NCI-H1417 (cell line): ENCODE measurements around the gene LUC7L.
"Not testable (repeated sequence)": the region's sequence is repeated elsewhere in the genome, so short reads cannot be mapped to it uniquely, and the experiment has no call there.

Experiments used
- DNase-seq, 3 experiments: peaks; one replicate each; lab custom pipeline; 2025; lab: John Stamatoyannopoulos, UW

The LUC7L gene

DNA sequence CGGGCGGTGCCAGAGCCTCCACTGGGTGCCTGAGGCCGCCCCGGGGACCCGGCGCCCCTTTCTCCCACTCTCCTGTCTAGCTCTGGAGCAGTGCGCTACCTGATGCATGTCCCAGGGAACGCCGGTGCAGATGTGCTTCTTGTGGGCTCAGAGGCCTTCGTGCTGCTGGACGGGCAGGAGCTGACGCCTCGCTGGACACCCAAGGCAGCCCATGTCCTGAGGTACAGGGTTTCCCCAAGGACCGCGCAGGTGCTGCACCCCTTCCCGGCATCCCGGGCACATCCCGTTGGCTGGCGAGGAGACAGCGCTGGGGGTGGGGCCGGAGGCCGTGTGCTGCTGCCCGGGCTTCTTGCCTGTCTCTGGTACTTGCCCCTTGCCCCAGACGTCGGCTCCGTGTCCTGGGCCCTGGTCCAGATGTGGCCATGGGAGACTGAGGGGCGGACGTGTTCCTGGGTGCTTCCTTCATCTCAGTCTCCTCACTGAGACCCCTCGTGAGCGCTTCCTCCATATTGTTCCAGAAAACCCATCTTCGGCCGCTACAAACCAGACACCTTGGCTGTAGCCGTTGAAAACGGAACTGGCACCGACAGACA, 34.0 kb upstream of the LUC7L start:
- no peak for DNase-seq

DNA sequence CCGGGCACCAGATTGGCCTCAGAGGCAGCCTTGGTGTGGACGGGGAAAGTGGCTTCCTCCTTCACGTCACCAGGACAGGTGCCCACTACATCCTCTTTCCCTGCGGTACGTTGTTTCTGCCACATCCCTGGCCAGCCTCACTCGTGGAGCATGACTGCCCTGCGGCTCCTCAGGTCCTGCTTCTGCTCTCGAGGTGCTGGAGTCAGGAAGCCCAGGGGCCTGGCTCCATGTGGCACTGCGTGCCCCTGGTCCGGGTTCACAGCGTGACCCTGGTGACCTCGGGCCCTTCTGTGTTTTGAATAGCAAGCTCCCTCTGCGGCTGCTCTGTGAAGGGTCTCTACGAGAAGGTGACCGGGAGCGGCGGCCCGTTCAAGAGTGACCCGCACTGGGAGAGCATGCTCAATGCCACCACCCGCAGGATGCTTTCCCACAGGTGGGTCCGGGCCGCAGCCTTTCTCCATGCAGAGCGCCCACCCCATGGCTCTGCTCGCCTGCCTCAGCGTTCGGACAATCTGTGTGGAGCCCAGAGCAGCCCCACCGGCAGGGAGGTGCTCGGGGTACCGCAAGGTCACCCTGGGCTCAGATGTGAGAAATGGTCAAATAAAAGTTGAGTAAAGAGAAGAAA, 33.0 kb upstream of the LUC7L start:
- no peak for DNase-seq

DNA sequence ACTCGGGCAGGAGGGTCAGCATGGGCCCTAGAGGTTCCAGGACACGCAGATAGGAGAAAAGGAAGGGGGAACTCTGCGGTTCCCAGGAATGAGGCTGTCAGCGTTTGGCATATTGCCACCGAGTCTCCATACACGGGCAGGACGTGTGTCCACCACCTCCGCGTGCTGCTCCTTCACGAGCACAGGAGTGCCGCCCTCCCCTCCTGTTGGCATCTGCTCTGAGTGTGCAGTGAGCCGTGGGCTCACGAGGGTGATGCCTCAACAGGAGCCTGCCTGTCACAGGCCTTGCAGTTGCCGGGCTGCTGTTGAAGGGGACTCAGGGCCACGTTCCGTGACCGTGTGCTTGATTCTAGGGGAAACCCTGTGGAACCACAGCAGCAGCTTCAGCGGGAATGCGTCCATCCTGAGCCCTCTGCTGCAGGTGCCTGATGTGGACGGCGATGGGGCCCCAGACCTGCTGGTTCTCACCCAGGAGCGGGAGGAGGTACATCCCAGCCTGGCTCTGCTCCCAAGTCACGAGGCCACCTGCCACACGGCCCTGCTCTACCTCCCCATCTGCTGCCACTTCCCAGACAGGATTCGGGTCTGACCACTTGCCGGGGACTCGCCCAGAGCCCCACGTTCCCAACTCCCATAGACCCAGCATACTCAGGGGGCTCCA, 31.9 kb upstream of the LUC7L start:
- peak in 1 of 3 experiments; percentile 54 for DNase-seq

DNA sequence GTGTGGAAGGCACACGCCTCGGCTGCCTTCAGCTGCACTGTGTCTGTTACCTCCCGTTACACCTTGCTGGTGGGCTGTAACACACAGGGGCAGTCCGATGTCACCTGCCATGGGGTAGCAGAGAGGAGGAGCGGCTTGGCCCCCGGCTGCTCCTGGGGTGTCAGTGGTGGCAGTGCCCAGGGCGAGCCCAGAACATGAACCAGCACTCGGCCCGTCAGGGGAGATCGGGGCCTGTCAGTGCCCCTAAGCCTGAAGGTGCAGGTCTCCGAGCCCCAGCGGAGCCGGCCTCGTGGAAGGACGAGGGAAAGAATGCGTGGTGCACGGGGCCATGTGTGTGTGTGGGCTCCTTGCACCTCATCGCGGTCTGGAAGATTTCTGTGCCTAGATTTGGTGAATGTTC, 31.1 kb upstream of the LUC7L start:
- DNase-seq: no peak

DNA sequence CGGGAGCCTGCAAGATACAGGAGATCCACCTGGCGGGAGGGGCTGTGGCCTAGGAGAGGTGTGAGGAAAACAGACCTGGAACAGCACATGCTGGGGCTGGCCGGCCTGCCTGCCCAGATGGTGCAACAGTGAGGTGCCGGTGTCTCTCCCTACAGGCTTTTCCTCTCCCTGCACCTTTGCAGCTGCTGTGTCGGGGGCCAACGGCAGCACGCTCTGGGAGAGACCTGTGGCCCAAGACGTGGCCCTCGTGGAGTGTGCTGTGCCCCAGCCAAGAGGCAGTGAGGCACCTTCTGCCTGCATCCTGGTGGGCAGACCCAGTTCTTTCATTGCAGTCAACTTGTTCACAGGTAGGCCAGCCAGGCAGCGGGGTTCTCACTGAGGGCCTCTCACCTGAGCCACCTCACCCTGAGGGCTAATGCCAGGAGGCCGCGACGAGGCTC, 30.6 kb upstream of the LUC7L start:
- no peak for DNase-seq

DNA sequence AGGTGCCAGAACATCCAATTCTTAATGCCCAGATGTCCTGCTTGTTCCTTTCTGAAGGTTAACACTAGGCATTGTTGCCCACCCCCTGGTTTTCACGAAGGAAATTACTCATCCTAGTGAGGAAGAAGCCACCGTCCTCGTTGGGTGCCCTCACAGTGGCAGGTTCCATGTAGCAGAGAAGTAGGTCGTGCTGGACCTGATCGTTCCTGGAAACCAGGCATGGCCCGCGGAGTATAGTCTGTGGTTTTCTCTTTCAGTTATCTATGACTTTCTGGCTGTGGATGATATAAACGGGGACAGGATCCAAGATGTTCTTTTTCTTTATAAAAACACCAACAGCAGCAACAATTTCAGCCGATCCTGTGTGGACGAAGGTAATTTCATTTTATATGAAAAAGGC, 30.0 kb upstream of the LUC7L start:
- DNase-seq: no peak

DNA sequence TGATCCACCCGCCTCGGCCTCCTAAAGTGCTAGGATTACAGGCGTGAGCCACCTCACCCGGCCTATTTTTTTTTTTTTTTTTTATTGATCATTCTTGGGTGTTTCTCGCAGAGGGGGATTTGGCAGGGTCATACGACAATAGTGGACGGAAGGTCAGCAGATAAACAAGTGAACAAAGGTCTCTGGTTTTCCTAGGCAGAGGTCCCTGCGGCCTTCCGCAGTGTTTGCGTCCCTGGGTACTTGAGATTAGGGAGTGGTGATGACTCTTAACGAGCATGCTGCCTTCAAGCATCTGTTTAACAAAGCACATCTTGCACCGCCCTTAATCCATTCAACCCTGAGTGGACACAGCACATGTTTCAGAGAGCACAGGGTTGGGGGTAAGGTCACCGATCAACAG, 28.8 kb upstream of the LUC7L start:
- not testable (repeated sequence) for DNase-seq

DNA sequence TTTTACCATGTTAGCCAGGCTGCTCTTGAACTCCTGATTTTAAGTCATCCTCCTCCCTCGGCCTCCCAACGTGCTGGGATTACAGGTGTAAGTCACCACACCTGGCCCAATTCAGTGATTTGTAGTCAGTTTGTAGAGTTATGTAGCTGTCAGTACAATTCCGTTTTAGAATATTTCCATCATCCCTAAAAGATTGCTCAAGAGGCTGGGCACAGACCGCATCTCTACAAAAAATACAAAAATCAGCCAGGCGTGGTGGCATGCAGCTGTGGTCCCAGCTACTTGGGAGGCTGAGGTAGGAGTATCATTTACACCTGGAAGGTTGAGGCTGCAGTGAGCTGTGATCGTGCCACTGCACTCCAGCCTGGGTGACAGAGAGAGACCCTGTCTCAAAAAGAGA, 25.9 kb upstream of the LUC7L start:
- DNase-seq: no peak

DNA sequence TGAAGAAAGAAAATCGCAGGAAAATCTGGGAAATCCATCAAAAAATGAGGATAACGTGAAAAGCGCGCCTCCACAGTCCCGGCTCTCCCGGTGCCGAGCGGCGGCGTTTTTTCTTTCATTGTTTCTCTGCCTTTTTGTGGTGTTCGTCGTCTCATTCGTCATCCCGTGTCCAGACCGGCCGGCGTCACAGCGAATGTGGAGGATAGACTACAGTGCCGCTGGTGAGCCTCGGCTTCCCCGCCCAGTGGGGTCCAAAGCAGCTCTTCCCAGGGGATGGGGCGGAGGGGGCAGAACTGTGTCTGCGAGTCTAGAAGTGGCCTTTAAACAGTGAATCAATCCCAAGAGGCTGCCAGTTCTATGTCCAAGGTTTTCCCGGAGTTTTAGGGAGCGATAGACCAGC, 25.2 kb upstream of the LUC7L start:
- no peak for DNase-seq

DNA sequence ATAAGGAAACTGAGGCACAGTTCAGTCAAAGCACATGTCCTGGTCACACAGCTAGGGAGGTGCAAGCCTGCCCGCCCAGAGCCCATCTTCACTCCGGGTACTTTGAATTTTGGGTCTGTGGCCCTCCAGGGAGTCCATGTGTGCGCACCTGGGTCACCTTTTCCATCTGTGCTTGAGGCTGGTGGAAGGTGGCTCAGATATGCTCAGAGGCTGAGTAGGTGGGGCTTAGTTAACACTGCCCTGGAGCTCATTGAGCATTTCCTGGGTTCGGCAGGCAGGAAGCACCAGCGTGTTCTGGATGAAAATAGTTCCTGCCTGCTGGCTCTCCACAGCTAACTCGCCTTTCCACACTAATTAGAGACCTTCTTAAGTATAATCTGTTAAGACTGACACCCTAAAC, 24.6 kb upstream of the LUC7L start:
- no peak for DNase-seq

DNA sequence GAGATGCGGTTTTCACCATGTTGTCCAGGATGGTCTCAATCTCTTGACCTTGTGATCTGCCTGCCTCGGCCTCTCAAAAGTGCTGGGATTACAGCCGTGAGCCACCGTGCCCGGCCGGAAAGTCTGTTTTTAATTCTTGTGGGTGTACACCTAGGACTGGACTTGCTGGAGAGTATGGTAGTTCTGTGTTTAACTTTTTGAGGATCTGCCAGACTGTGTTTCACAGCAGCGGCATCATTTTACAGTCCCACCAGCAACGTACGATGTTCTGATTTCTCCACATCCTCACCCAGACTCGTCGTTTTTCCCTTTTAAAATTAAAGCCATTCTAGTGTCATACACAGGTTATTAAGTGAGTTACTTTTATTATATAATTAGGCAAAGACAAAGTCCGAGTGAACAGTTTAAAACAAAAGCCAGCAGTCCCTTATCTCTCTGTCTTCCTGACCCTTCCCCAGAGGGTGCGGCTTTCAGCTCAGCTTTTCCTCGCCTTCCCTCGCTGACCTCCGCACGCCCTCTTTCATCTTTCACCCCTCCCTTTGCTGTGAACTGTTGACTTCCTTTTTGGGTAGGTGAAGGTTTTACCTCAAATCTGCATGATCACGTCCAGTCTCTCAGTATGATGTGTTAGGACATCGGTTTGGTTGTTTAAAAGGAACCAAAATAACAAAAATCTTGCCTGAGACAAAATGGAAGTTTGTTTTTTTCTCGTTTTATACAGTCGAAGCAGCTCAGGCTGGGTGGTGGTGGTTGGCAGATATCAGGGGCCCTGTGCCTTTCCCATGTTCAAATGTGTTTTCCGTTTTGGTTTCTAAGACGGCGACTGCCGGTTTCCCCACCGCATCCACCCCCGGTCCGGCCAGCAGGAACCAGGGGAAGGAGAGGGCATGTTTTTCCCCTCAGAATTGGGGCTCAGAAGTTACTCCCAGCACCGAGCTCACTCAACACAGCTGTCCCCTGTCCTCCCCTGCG, 23.4 kb upstream of the LUC7L start:
- no peak for DNase-seq

DNA sequence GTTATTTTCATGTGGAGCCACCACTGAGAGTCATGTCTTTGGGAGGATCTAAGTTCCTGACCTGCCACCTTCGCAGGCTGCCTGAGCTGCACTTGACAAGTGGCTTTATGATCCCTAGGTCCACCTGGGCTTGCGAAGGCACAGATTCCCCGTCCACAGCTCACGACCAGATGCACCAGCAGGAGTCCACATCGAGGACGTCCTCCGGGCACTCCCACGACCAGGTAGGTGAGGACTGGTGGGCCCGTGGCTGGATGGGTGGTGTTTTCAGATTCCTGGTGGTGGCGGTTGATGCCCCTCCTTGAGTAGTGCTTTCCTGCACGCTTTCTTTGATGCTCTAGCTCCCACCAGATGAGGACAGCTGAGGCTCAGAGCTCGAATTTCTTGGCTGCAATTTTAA, 20.2 kb upstream of the LUC7L start:
- DNase-seq: no peak

DNA sequence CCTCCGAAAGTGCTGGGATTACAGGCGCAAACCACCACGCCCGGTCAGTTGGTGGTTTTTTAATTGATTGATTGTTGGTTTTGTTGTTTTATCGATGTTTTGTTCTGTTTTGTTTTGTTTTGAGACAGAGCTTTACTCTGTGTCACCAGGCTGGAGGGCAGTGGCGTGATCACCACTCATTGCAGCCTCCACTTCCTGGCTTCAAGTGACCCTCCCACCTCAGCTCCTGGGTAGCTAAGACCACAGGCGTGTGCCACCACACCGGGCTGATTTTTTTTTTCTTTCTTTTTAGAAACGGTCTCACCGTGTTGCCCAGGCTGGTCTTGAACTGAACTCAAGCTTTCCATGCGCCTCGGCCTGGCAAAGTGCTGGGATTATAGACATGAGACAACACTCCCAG, 17.8 kb upstream of the LUC7L start:
- no peak for DNase-seq

DNA sequence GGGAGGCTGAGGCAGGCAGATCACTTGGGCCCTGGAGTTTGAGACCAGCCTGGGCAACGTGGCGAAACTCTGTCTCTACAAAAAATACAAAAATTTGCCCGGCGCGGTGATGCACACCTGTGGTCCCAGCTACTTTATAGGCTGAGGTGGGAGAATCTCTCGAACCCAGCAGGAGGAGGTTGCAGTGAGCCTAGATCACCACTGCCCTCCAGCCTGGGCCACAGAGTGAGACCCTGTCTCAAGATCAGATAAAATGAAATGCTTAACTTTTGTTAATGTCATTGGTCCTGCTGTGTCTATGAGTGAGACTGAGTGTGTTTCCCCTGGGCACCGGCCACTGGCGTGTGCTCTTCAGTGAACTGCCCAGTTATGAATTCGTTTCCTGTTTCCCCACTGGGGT, 15.9 kb upstream of the LUC7L start:
- no peak for DNase-seq

DNA sequence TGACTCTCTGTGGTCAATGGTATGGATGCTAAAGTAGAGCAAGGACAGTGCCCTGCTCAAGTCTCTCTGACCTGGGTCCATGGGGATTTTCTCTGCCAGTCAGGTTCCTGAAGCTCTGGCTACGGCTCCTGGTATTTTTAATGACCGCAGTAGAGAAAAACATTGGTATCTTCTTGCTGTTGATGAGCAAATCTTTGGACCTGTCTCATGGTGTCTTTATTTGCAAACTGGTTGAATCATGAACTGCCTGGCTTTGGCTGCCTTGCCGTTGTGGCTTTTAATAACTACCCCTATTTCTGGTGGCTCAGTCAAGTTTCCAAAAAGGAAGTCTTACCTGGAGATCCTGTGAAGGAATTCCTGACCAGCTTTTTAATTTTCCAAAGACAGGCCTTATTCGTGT, 14.1 kb upstream of the LUC7L start:
- DNase-seq: no peak

DNA sequence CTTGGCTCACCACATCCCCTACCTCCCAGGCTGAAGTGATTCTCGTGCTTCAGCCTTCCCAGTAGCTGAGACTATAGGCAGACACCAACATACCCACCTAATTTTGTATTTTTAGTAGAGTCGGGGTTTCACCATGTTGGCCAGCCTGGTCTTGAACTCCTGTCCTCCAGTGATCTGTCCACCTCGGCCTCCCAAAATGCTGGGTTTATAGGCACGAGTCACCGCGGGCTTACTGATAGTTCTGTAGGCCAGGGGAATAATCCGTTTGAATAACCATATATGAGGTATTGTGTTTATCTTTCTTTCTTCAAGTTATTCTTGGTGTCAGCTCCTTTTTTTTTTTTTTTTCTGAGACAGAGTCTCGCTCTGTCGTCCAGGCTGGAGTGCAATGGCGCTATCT, 13.0 kb upstream of the LUC7L start:
- DNase-seq: no peak

DNA sequence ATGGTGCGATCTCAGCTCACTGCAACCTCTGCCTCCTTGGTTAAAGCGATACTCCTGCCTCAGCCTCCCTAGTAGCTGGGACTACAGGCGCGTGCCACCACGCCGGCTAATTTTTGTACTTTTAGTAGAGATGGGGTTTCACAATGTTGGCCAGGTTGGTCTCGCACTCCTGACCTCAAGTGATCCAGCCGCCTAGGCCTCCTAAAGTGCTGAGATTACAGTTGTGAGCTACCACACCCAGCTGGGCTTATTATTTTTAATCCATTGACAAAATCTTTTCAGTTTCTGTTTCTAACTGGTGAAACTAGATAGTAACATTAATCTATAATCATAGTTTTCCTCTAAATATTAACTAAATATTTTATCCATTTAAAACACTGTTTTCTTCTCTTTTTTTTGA, 11.3 kb upstream of the LUC7L start:
- no peak for DNase-seq

DNA sequence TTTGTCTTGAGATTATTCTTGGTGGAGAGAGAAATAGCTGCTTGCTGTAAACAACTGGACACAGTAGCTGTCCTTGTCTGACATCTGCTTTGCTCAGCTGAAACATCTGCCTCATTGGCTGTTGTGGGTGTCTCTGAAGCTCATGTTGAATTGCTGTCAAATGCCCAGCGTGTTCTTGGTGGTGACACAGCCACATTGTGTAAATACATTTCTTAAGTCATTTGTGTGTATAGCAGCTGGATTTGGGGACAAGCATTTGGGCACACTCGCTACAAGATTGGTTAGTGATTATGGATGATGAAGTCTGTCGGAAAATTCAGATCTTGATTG, 10.7 kb upstream of the LUC7L start:
- DNase-seq: no peak

DNA sequence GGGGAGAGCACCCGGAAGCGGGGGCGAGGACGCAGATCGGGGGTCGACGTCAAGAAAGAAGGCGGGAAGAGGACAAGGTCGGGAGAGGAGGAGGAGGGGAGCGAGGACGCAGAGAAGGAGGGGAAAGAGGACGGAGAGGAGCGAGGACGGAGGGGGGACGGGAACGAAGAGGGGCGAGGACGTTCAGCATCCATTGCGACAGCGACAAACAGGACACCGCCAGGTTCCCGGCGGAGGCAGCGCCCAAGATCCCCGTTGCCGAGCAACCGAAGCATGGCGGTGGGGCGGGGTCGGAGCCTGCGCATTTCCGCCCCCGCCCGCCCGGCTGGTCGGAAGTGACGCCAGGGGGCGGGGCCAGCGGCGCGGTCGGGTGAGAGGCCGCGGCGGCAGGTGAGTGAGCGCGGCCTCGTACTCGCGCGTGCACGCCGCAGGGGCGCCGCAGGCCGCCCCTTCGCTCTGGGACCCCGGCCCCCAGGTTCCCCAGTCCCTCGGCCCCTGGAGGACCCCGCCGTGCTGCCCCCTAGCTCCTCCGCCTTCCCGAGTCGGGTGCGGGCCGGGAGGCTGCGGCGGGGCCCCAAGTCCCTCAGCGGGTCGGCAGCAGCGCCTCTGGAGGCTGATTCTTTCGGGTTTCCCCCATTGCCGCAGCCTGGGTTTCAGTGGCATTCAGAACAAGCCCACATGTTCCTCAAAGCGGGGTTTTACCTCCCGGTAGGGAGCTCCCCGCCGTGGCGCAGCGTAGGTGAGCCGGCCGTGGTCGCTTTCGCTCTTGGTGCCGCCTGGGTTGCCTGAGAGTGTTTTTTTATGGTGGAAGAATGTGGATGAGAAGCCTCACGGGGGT, 5.4 kb upstream of the LUC7L start, which contains the start of gene FAM234A:
Gene FAM234A, plus strand, starts transcription at position 354 of the 838 bp plus-strand sequence. CDS start 19,593 bp downstream, outside the sequence.
- peak; percentile 96 to 100 (median 97) for DNase-seq

DNA sequence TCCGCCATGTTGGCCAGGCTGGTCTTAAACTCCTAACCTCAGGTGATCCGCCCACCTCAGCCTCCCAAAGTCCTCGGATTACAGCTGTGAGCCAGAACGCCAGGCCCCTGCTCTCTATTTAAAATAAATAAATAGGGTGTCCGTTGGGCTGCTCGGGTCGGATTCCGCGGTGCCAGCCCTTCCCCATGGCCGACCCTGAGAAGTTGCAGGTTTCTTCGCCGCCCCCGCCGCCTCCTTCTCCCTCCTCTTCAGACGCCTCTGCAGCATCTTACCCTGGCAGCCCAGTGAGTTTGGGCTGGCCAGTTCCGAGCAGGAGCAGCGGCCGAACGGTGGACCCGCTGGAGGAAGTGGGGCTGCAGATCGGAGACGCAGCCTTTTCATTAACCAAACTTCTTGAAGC, 1.7 kb upstream of the LUC7L start:
- DNase-seq: no peak

DNA sequence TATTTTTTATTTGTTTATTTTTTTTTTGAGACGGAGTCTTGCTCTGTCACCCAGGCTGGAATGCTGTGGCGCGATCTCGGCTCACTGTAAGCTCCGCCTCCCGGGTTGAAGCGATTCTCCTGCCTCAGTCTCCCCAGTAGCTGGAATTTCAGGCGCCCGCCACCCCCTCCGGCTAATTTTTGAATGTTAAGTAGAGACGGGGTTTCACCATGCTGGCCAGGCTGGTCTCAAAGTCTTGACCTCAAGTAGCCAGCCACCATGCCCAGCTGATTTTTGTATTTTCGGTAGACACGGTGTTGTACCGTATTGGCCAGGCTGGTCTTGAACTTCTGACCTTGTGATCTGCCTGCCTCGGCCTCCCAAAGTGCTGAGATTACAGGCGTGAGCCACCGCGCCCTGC, 1.1 kb upstream of the LUC7L start:
- not testable (repeated sequence) for DNase-seq
